KG1 (cell line): ENCODE results near the gene SLC35G3.
"Not testable (repeated sequence)": the region's sequence is repeated elsewhere in the genome, so short reads cannot be mapped to it uniquely, and the experiment has no call there.

Experiments used
- DNase-seq: peaks from one replicate; lab custom pipeline; 2025; lab: John Stamatoyannopoulos, UW

SLC35G3 gene

GRCh38 chr17:35210741-35211140 lies 16.5 kb upstream of the SLC35G3 start:
- no peak for DNase-seq

GRCh38 chr17:35202582-35202981 lies 8.4 kb upstream of the SLC35G3 start:
- not testable (repeated sequence) for DNase-seq

DNA sequence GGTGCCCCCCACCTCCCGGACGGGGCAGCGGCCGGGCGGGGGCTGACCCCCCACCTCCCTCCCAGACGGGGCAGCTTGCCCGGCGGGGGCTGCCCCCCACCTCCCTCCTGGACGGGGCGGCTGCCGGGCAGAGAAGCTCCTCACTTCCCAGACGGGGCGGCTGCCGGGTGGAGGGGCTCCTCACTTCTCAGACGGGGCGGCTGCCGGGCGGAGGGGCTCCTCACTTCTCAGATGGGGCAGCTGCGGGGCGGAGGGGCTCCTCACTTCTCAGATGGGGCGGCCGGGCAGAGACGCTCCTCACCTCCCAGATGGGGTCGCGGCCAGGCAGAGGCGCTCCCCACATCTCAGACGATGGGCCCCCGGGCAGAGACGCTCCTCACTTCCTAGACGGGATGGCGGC lies 869 bp upstream of the SLC35G3 start:
- not testable (repeated sequence) for DNase-seq

- DNase-seq: no peak
These were observed 1.5 kb downstream of the SLC35G3 start for GRCh38 chr17:35192708-35193107.

GRCh38 chr17:35191001-35191695 lies 3.0 kb downstream of the SLC35G3 start:
- DNase-seq: no peak

GRCh38 chr17:35189291-35189690 lies 4.9 kb downstream of the SLC35G3 start:
- DNase-seq: peak; percentile 6

- DNase-seq: no peak
These were observed 6.1 kb downstream of the SLC35G3 start for GRCh38 chr17:35188111-35188510.

GRCh38 chr17:35187481-35187880 lies 6.7 kb downstream of the SLC35G3 start:
- no peak for DNase-seq

DNA sequence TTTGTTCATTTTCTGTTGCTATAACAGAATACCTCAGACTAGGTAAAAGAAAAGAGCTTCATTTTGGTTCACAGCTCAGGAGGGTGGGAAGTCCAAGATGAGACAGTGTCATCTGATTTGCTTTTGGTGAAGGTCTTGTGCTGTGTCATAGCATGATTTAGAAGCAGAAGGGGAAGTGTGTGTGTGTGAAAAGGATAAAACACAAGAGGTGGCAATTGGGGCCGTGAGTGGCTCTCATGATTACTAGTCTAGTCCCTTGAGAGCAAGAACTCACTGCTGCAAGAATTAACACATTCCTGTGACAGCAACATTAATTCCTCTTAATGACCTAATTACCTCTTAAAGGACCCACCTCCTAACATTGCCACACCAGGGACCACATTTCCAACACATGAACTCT lies 8.3 kb downstream of the SLC35G3 start:
- no peak for DNase-seq

- DNase-seq: no peak
These were observed 9.9 kb downstream of the SLC35G3 start for GRCh38 chr17:35184274-35184673.

DNA sequence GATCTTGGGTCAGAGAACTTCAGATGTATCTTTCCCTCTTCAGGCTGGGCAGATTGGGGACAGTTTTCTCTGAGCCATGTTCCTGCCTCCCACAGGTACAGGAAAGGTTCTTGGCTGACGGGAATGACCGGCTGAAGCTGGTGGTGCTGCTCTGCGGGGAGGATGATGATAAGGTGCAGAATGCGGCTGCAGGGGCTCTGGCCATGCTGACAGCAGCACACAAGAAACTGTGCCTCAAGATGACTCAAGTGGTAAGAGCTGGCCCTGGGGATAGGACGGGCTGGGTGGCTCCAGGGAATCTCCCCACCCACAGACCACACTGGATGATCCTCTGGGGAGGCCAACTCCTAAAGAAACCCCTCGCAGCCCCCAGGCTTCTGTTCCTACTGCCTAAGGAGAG lies 10.9 kb downstream of the SLC35G3 start:
- DNase-seq: no peak

DNA sequence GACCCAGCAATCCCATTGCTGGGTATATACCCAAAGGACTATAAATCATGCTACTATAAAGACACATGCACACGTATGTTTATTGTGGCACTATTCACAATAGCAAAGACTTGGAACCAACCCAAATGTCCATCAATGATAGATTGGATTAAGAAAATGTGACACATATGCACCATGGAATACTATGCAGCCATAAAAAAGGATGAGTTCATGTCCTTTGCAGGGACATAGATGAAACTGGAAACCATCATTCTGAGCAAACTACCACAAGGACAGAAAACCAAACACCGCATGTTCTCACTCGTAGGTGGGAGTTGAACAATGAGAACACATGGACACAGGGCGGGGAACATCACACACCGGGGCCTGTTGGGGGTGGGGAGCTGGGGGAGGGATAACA lies 14.8 kb downstream of the SLC35G3 start:
- DNase-seq: not testable (repeated sequence)

- no peak for DNase-seq
These were observed 17.3 kb downstream of the SLC35G3 start for GRCh38 chr17:35176897-35177296.

- DNase-seq: no peak
These were observed 18.4 kb downstream of the SLC35G3 start for GRCh38 chr17:35175638-35176415.

GRCh38 chr17:35174835-35175334 lies 19.3 kb downstream of the SLC35G3 start:
- no peak for DNase-seq

DNA sequence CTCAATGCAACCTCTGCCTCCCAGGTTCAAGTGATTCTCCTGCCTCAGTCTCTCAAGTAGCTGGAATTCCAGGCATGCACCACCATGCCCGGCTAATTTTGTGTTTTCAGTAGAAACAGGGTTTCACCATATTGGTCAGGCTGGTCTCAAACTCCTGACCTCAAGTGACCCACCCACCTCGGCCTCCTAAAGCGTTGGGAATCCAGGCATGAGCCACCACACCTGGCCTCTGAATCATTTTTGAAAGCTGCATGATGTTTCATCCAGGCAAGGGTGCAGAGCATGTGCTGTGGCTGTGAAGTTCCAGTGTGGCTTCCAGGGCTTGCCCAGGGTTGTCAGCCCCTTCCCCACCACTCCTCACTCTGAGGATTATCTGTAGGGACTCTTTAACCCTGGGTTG lies 21.9 kb downstream of the SLC35G3 start:
- DNase-seq: not testable (repeated sequence)

- no peak for DNase-seq
These were observed 22.4 kb downstream of the SLC35G3 start for GRCh38 chr17:35171834-35172233.

- no peak for DNase-seq
These were observed 23.0 kb downstream of the SLC35G3 start for GRCh38 chr17:35170968-35171771.

DNA sequence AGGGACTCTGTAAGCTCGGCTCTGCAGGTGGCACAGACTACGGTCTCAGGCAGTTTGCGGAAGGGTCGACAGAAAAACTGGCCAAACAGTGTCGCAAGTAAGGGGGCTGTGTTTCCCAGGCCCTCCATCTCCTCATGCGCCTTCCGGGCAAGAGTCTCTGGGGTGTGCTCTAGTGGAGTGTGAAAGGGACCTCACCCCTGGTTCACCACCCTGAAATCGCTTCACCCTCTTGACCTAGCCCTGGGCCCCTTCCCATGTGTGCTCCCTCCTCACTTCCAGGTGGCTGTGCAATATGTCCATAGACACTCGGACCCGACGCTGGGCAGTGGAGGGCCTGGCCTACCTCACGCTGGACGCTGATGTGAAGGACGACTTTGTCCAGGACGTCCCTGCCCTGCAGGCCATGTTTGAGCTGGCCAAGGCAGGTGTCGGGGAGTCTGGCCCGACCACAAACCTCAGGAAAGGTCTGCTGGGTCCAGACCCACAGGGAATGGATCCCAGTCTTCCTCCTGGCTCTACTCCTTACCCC lies 24.3 kb downstream of the SLC35G3 start:
- DNase-seq: no peak

DNA sequence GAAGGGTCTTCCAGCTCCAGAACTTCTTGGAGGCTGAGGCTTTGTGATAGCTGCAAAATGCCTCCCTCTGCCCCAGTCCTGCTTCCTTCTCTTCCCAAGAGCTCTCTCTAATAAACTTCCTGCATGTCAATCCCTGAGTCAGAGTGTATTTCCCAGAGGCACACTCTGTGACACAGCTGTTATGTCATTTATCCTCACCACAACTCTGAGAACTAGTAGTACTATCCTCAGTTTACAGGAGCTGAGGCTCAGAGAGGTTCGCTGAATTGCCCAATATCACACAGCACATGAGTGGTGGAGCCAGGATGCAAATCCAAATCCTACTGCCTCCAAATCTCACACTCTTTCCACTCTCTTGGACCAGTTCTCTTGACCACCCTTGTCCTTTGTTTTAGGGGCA lies 26.5 kb downstream of the SLC35G3 start:
- DNase-seq: no peak

- no peak for DNase-seq
These were observed 27.1 kb downstream of the SLC35G3 start for GRCh38 chr17:35167046-35167445.

DNA sequence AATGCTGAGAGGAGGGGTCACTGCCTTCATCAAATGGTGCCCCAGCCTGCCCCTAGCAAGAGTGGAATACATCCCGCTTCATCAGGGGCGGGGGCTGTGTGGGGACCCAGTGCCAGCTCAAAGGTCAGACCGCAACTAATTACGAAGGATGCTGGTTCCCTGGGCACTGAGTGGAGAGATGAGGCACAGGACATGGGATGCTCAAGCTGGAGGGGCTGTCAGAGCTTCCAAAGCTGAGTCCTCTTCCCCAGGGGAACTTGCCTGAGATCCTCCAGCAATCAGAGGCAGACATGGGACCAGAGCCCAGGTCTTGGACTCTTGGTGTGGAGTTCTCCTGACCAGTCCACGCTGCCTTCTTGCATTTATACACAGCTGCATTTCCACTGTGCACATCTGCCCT lies 27.7 kb downstream of the SLC35G3 start:
- DNase-seq: no peak
